Liver (tissue), 9 donors: ENCODE data around the gene HSDL2. TPM values are rescaled to one million over a fixed set of nuclear protein-coding genes. Genes with fewer than 3 reads are reported as not detected.

Experiments
- DNase-seq: peaks from one replicate; pipeline ENCODE4 v3.0.0-alpha.2; 2017; ENCODE audit warnings: low spot score
- H3K27ac ChIP-seq, 2 donors: one replicate each; pipeline ENCODE4 v1.7.0; 2013; ENCODE audit warnings: inconsistent platforms in 2 of 2, low read length in 2 of 2, control low read depth in 1 of 2, low read depth in 1 of 2, mild to moderate bottlenecking in 1 of 2
- H3K27me3 ChIP-seq, 4 donors: one replicate each; pipeline versions ENCODE4 v1.6.1 to v1.7.0; 2013; ENCODE audit warnings: low read length in 3 of 4, inconsistent platforms in 1 of 4, mild to moderate bottlenecking in 1 of 4, moderate library complexity in 1 of 4; ENCODE audit not compliant: control insufficient read depth in 4 of 4, insufficient read depth in 4 of 4
- H3K36me3 ChIP-seq, 4 donors: one replicate each; pipeline versions ENCODE4 v1.6.1 to v1.7.0; 2013; ENCODE audit warnings: low read length in 3 of 4, mild to moderate bottlenecking in 3 of 4, low read depth in 1 of 4, moderate library complexity in 1 of 4; ENCODE audit not compliant: control insufficient read depth in 4 of 4, insufficient read depth in 3 of 4
- H3K4me1 ChIP-seq, 4 donors: one replicate each; pipeline versions ENCODE4 v1.6.1 to v1.7.0; 2013; ENCODE audit warnings: low read length in 3 of 4, mild to moderate bottlenecking in 3 of 4, moderate library complexity in 1 of 4; ENCODE audit not compliant: control insufficient read depth in 4 of 4, insufficient read depth in 4 of 4
- H3K4me3 ChIP-seq, 3 donors: one replicate each; pipeline versions ENCODE4 v1.6.1 to v1.7.0; 2013; ENCODE audit warnings: low read length in 3 of 3, control low read depth in 1 of 3, low read depth in 1 of 3, mild to moderate bottlenecking in 1 of 3
- H3K9ac ChIP-seq, 2 donors: one replicate each; pipeline ENCODE4 v1.7.0; 2013; ENCODE audit warnings: low read length in 2 of 2, mild to moderate bottlenecking in 2 of 2, moderate library complexity in 2 of 2, control low read depth in 1 of 2, low read depth in 1 of 2
- H3K9me3 ChIP-seq, 4 donors: one replicate each; pipeline versions ENCODE4 v1.6.1 to v1.7.0; 2013; ENCODE audit warnings: low read length in 3 of 4; ENCODE audit not compliant: control insufficient read depth in 4 of 4
- EGR1 ChIP-seq, 2 donors: IDR thresholded peaks; 2 replicates each; pipeline ENCODE4 v1.6.1; 2016 to 2018; ENCODE audit warnings: antibody characterized with exemption in 2 of 2, low read depth in 2 of 2
- FOXA2 ChIP-seq: IDR thresholded peaks from 2 replicates; pipeline ENCODE4 v1.6.1; 2016; ENCODE audit warnings: antibody characterized with exemption
- HNF4A ChIP-seq, 2 donors: conservative IDR thresholded peaks; 2 replicates each; pipeline ENCODE4 v1.6.1; 2016; ENCODE audit warnings: antibody characterized with exemption in 2 of 2, mild to moderate bottlenecking in 2 of 2
- HNF4G ChIP-seq: IDR thresholded peaks from 2 replicates; pipeline ENCODE4 v1.6.1; 2016; ENCODE audit warnings: antibody characterized with exemption
- JUND ChIP-seq, 2 donors: IDR thresholded peaks; 2 replicates each; pipeline ENCODE4 v1.6.1; 2016; ENCODE audit warnings: antibody characterized with exemption in 2 of 2
- MAX ChIP-seq: IDR thresholded peaks from 2 replicates; pipeline ENCODE4 v1.6.1; 2016; ENCODE audit warnings: antibody characterized with exemption
- NR2F2 ChIP-seq: IDR thresholded peaks from 2 replicates; pipeline ENCODE4 v1.6.1; 2016; ENCODE audit warnings: antibody characterized with exemption
- RAD21 ChIP-seq, 2 donors: IDR thresholded peaks; 2 replicates each; pipeline ENCODE4 v1.6.1; 2016; ENCODE audit warnings: antibody characterized with exemption in 2 of 2, mild to moderate bottlenecking in 2 of 2
- REST ChIP-seq: IDR thresholded peaks from 2 replicates; pipeline ENCODE4 v1.6.1; 2016; ENCODE audit warnings: antibody characterized with exemption, mild to moderate bottlenecking
- RXRA ChIP-seq, 2 donors: IDR thresholded peaks; 2 replicates each; pipeline ENCODE4 v1.6.1; 2017 to 2018; ENCODE audit warnings: antibody characterized with exemption in 2 of 2, mild to moderate bottlenecking in 1 of 2
- SP1 ChIP-seq: IDR thresholded peaks from 2 replicates; pipeline ENCODE4 v1.6.1; 2018; ENCODE audit warnings: antibody characterized with exemption, mild to moderate bottlenecking
- TAF1 ChIP-seq: conservative IDR thresholded peaks from 2 replicates; pipeline ENCODE4 v1.6.1; 2016; ENCODE audit warnings: antibody characterized with exemption, mild to moderate bottlenecking
- YY1 ChIP-seq: IDR thresholded peaks from 2 replicates; pipeline ENCODE4 v1.6.1; 2016; ENCODE audit warnings: antibody characterized with exemption, mild to moderate bottlenecking
- WGBS: extraction: QIAGEN DNeasy Blood & Tissue Kit; methylation state at CpG from one replicate; pipeline ENCODE4 v1.1.7; 2013; 5-methylcytosine and 5-hydroxymethylcytosine counted together
- polyA plus RNA-seq, 2 donors: library from polyadenylated mRNA; stranded (reverse) in 1 of 2; unstranded in 1 of 2; fragments of 200-250 nt in 1 of 2; fragments of >200 nt in 1 of 2; fragmentation: Nextera tagmentation in 1 of 2; extraction: Ambion mirVana in 1 of 2; gene quantifications; one replicate each; pipeline versions ENCODE4 v1.2.1 to v1.2.3, GENCODE V29; 2013 to 2015
- total RNA-seq, 2 donors: library from RNA; depleted of rRNA; stranded (reverse); fragments of >200 nt; gene quantifications; one replicate each; pipeline ENCODE4 v1.2.3, GENCODE V29; 2014
- TF ChIP-seq, protein P1 (sequence below): IDR thresholded peaks from 2 replicates; pipeline ENCODE4 v1.6.1; 2016; ENCODE audit warnings: antibody characterized with exemption
- TF ChIP-seq, protein P2 (sequence below): fragments of 150-350 bp; IDR thresholded peaks from 2 replicates; pipeline ENCODE4 v1.5.1; 2017; ENCODE audit warnings: improper control_type of control experiment, low read depth, low read length; ENCODE audit not compliant: missing input control
- donor health status: healthy.
- donor health status: healthy.
- donor health status: healthy.
- donor health status: healthy.
- donor health status: healthy.

Gene HSDL2
- total and polyA plus RNA-seq, 4 donors = 26.1 to 135 (median 79.6) TPM

GRCh38 chr9:112333639-112334431 is 46.1 kb upstream of the HSDL2 start:
- peak; percentile 93 for DNase-seq
- WGBS = under 1% methylated on average over 71 of the region's 72 CpGs
- H3K27me3 ChIP-seq = no peaks in the 10 kb centered on the region
- H3K9ac ChIP-seq = peak overlapping the region; percentile 86 to 93
- peak overlapping the region; percentile 98 to 99 for H3K27ac ChIP-seq
- peaks cover 9 to 48% (median 33%) of the 10 kb centered on the region in 4 donors for H3K4me1 ChIP-seq
- H3K36me3 ChIP-seq = no peaks in the 10 kb centered on the region
- no peaks in the 10 kb centered on the region for H3K9me3 ChIP-seq
- no peak for TF ChIP-seq JUND (IDR thresholded peaks at IDR 0.05)
- TF ChIP-seq HNF4G = no peak
- TF ChIP-seq SP1 = no peak
- TF ChIP-seq NR2F2 = no peak
- no peak for TF ChIP-seq HNF4A (conservative IDR thresholded peaks at IDR 0.05)
- peak; percentile 25 for TF ChIP-seq YY1
- TF ChIP-seq, protein P1, sequence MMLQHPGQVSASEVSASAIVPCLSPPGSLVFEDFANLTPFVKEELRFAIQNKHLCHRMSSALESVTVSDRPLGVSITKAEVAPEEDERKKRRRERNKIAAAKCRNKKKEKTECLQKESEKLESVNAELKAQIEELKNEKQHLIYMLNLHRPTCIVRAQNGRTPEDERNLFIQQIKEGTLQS = no peak
- TF ChIP-seq RXRA (IDR thresholded peaks at IDR 0.05) = no peak
- TF ChIP-seq REST = no peak
- TF ChIP-seq, protein P2, sequence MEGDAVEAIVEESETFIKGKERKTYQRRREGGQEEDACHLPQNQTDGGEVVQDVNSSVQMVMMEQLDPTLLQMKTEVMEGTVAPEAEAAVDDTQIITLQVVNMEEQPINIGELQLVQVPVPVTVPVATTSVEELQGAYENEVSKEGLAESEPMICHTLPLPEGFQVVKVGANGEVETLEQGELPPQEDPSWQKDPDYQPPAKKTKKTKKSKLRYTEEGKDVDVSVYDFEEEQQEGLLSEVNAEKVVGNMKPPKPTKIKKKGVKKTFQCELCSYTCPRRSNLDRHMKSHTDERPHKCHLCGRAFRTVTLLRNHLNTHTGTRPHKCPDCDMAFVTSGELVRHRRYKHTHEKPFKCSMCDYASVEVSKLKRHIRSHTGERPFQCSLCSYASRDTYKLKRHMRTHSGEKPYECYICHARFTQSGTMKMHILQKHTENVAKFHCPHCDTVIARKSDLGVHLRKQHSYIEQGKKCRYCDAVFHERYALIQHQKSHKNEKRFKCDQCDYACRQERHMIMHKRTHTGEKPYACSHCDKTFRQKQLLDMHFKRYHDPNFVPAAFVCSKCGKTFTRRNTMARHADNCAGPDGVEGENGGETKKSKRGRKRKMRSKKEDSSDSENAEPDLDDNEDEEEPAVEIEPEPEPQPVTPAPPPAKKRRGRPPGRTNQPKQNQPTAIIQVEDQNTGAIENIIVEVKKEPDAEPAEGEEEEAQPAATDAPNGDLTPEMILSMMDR = peak; percentile 37
- TF ChIP-seq TAF1 = no peak
- no peak for TF ChIP-seq MAX
- peak; percentile 49 to 73 for TF ChIP-seq RAD21 (IDR thresholded peaks at IDR 0.05)
- TF ChIP-seq EGR1 (IDR thresholded peaks at IDR 0.05; ENCODE audit: low read depth in 2 of 2) = no peak
- peak overlapping the region; percentile 77 to 96 (median 84) for H3K4me3 ChIP-seq

GRCh38 chr9:112334432-112334841 is 45.5 kb upstream of the HSDL2 start:
- Histone ChIP-seq H3K36me3 (no peaks in the 10 kb centered on the region), H3K9ac (peak overlapping the region; percentile 86 to 93), H3K4me1 (peaks cover 9 to 48% (median 33%) of the 10 kb centered on the region in 4 donors), H3K9me3 (no peaks in the 10 kb centered on the region), H3K27ac (peak overlapping the region; percentile 96 to 97), H3K4me3 (peak overlapping the region; percentile 74 to 91 (median 77)), H3K27me3 (no peaks in the 10 kb centered on the region)
- no peak for DNase-seq
- TF ChIP-seq YY1 = peak; percentile 7
- TF ChIP-seq FOXA2 = no peak
- peak in 1 of 2 donors; percentile 6 for TF ChIP-seq RAD21 (IDR thresholded peaks at IDR 0.05)
- no peak for TF ChIP-seq HNF4G
- WGBS = 2% methylated on average over 8 of the region's 8 CpGs
